TTC549 (cell line): ENCODE data around the gene ALKBH5.

Experiments used
- FAIRE-seq: peaks from 2 replicates; lab custom pipeline; 2012; peaks lifted over from hg19 to GRCh38; lab: Jason Lieb, UNC

The ALKBH5 gene

DNA sequence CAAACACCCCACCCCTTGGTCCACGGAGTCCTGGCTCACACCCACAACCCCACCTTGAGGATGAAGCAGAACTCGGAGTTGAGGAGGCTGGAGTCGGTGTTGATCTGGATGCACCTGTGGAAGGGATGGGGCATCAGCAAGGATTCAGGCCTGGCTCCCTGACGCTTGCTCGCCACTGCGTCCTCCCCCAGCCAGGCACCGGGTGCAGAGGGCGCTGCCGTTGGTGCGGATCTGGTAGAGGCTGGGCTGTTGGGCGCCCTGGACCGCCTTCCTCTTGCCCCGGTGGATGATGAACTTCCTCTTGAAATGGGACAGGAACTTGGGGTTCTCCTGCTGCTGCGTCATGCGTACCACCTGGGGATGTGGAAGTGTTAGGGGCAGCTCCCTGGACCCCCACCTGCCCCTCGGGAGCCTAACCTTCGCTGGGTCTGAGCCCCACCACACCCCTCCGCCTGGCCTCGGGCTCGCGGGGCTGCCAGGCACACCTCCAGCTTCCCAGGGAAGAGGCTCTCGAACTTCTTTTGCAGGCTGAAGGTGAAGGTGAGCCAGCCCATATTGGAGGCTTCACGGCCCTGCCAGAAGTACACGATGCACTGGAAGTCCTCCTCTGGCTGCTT, 62.6 kb downstream of the ALKBH5 start:
- no peak for FAIRE-seq

DNA sequence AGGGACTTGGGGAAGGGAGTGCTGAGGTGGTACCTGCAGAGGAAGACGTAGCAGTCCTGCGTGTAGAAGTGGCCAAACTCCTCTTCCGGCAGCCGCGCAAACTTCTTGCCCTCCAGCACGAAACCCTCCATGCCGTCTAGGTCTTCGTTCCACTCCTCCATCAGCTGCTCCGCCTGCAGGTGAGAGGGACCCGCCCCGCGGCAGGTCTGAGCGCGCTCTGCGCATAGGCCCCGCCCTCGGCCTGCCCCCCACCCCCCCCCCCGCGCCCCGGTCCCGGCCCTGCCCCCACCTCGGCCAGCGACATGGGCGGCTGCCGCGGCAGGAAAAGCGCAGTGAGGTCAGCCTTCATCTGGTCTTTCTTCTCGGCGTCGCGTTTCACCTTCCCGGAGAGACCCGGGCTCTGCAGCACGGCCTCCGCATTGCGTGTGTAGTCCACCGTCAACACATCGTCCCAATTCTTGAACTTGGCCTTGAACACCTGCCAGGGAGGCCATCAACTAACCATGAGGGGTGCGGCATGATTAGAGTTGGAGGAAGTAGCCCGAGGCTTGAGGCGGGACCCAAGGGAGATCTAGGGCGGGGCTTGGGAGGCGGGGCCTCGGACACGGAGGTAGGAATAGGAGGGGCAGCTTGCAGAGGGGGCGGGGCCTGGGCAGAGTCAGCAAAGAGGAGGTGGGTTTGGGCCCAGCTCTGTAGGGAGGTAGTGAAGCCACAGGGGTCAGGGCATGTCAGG, 63.4 kb downstream of the ALKBH5 start:
- FAIRE-seq, result no peak

- no peak for FAIRE-seq
Observed at GRCh38 chr17:18247613-18248001, 64.0 kb downstream of the ALKBH5 start.

GRCh38 chr17:18248300-18248731, 64.7 kb downstream of the ALKBH5 start:
- no peak for FAIRE-seq

GRCh38 chr17:18248811-18249210, 65.2 kb downstream of the ALKBH5 start:
- no peak for FAIRE-seq

DNA sequence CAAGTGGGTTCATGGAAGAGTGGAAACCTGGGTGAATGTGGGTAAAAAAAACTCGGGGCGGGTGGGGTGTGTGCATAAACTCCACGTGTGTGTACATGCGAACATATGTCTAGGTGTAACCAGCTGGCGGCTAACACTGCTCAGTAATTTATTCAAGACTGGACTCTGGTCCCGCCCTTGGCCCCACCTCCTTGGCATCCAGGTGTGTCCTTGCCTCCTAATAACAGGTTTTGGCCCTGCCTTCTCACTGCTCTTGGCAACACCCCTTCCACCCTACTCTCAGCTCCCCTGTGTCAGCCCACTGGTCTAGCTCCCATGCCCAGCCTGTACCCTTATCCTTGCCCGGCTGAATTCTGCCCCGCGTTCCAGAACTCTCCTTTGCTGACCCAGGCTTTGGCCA, 66.6 kb downstream of the ALKBH5 start:
- no peak for FAIRE-seq

GRCh38 chr17:18250708-18251107, 67.1 kb downstream of the ALKBH5 start:
- no peak for FAIRE-seq

- no peak for FAIRE-seq
Observed at GRCh38 chr17:18251204-18251603, 67.6 kb downstream of the ALKBH5 start.

DNA sequence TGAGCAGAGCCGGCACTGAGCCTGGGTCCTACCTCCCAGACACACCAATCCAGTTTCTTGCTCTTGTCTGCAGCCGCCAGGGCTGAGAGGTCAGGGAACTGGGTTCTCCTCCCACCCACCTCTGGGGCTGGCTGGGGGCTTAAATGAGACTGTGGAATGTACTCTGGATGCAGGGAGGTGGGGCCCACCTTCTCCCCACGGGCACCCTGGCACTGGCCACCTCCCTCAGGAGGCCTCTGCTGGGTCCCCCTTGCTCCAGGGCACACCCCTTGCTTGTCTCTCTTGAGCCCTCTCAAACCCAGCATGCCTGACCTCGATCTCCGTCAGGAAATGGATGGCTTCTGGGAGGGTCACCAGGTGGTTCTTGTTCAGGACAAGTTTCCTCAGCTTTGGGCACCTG, 68.5 kb downstream of the ALKBH5 start:
- FAIRE-seq, result no peak

GRCh38 chr17:18253187-18253884, 69.7 kb downstream of the ALKBH5 start:
- FAIRE-seq, result no peak

DNA sequence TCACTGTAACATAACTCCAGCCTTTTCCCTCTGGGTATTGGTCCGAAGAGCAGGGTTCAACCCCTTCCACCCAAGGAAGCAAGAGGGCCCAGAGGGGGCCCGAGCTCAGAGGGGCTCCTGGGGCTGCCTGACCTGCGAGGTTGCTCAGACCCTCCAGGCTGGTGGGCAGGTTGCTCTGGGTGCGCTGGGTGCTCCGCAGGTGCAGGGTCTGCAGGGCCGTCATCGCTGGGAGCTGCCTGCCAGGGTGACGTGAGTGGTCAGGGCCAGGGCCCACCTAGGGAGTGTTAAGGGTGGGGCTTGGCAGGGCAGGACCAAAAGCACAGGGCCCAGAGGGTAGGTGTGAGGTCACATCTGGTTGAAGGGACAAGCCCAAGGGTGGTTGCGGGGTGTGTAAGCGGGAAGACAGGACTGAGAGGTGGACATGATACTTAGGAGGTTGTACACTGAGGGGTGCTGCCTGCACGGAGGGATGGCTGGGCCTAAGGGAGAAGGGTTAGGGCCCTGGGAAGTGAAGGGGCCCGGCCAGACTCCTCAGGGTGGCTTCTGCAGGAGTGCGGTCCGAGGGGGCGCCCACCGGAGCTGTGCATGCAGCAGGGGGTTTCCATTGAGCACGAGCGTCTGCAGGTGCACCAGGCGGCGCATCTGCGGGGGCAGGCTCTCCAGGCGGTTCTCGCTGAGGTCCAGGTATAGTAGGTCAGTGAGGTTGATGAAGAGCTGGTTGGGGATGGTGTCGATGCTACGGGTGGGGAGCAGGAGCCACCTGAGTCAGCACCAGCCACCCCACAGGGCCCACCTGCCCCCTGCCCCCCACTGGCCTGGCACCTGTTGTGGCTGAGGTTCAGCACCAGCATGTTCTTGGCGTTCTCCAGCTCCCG, 70.6 kb downstream of the ALKBH5 start:
- no peak for FAIRE-seq

DNA sequence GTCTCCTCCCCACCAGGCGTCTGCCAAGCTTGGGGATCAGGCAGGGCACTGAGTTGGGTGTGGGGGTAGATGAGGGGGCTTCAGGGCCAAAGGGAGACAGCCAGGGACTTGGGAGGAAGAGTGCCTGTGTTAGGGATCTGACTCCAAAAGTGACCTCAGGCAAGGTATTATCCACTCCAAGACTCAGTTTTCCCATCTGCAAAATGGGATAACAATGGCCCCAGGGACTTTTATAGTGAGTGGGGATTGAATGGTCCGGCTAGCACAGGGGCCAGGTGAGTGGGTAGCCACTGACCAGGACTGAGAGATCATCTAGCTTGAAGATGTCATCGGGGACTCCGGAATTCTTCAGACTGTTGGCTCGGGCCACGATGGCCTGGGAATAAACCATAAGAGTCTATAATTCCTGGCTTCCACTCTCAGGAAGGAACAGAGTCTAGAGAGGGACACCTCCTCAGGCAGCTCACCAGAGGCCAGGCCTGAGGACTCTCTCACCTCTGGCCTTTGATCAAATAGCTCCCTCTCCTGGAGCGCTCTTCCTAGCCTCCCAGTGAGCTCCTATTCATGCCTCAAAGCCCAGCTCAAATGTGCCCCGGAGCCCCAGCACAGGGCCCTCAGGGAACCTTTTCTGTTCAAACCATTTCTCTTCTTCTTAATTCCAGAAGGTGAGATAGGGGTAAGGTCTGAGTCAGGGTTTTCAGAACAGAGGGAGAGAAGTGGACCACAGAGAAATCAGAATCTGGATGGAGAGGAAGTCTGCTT, 71.4 kb downstream of the ALKBH5 start:
- FAIRE-seq, result no peak

DNA sequence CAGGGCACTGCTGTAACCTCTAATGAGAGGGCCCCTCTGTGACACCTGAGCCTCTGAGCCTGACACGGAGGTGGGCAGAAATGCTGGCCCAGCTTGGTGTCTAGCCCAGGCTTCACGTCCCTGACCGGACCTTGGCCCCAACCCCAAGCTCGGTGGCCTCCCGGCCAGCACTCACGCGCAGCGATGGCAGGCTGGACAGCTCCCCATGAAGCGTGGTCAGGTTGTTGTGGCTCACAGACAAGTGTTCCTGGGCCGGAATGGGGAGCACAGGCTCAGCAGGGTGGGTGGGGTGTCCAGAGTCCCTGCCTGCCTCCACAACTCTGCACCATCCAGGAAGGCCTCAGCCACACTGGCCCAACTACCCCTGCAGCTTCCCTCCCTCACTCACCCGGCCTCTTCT, 72.7 kb downstream of the ALKBH5 start:
- no peak for FAIRE-seq

DNA sequence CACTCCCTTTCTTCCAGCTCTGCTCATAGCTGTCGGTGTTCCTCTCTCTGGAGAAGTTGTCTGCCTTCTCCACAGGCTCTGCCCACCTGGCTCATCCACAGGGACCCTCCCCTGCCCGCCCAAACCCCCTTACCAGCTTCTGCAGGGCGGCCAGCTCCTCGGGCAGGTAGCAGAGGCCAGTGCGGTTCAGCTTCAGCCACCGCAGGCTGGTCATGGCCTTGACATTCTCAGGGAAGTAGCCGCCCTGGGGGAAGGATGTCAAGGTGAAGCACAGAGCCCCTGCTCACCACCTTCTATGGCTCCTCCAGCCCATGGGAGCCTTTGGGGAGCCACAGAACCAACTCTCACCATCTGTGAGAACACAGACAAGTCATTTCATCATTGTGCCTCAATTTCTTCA, 73.1 kb downstream of the ALKBH5 start:
- FAIRE-seq, result no peak

GRCh38 chr17:18257268-18257981, 73.8 kb downstream of the ALKBH5 start:
- no peak for FAIRE-seq

- FAIRE-seq, result no peak
Observed at GRCh38 chr17:18257982-18258355, 74.3 kb downstream of the ALKBH5 start.

DNA sequence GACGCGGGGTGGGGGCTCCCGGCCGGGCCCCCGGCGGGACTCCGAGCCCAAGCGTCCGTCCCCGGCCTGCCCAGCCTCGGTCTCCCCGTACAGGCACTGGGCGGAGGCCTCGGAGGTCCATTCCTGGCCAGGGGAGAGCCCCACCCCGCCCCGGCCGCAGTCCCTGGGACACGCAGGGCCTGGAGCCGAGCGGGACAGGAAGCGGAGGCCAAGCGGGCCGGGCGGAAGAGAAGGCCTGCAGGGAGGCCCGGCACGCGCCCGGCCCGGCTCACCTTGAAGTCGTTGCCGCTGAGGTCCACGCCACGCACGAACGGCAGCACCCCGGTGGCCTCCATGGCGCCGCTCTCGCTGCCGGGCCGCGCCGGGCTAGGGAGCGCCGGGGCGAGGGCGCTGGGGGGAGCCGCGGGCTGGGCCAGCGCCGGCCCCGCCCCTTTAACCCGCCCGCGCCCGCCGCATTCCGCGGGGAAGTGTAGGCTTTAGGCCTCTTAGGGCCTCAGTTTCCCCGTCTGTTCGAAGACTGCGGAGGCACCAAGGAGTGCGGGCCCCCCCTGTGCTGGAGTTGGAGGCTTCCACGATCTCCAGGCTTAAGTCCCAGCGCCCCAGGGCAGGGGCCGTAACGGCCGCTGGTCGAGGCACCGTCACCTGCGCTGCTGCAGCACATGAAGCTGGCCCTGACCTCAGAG, 74.9 kb downstream of the ALKBH5 start, which contains the start of gene FLII:
FLII (minus strand) TSS at position 383 of the 683 bp plus-strand sequence; CDS start at position 335, 48 bp downstream.
- no peak for FAIRE-seq
